ENCODE measurements around the gene HECW1.
"Not testable (repeated sequence)": the region's sequence is repeated elsewhere in the genome, so short reads cannot be mapped to it uniquely, and the experiment has no call there.

The HECW1 gene

GRCh38 chr7:43590862-43591557 is 478.6 kb downstream of the HECW1 start:
- peak in 1 of 2 donors; percentile 39 for DNase-seq (ENCODE audit: low read depth in 1 of 2, low spot score in 1 of 2)

- DNase-seq (ENCODE audit: low read depth in 1 of 2, low spot score in 1 of 2) = no peak
Measured at GRCh38 chr7:43591558-43592180, 479.2 kb downstream of the HECW1 start.

GRCh38 chr7:43592326-43592725 is 479.9 kb downstream of the HECW1 start:
- DNase-seq (ENCODE audit: low read depth in 1 of 2, low spot score in 1 of 2) = no peak

GRCh38 chr7:43593010-43593409 is 480.6 kb downstream of the HECW1 start:
- DNase-seq (ENCODE audit: low read depth in 1 of 2, low spot score in 1 of 2) = no peak

- DNase-seq (ENCODE audit: low read depth in 1 of 2, low spot score in 1 of 2) = no peak
Measured at GRCh38 chr7:43594020-43594419, 481.6 kb downstream of the HECW1 start.

GRCh38 chr7:43596426-43596825 is 484.0 kb downstream of the HECW1 start:
- not testable (repeated sequence) for DNase-seq (ENCODE audit: low read depth in 1 of 2, low spot score in 1 of 2)

GRCh38 chr7:43600056-43600455 is 487.6 kb downstream of the HECW1 start:
- DNase-seq (ENCODE audit: low read depth in 1 of 2, low spot score in 1 of 2) = no peak

GRCh38 chr7:43602256-43602655 is 489.8 kb downstream of the HECW1 start:
- DNase-seq (ENCODE audit: low read depth in 1 of 2, low spot score in 1 of 2) = no peak

GRCh38 chr7:43604251-43604650 is 491.8 kb downstream of the HECW1 start:
- no peak for DNase-seq (ENCODE audit: low read depth in 1 of 2, low spot score in 1 of 2)

- DNase-seq (ENCODE audit: low read depth in 1 of 2, low spot score in 1 of 2) = no peak
Measured at GRCh38 chr7:43609097-43609496, 496.6 kb downstream of the HECW1 start.

GRCh38 chr7:43612128-43612527 is 499.7 kb downstream of the HECW1 start:
- no peak for DNase-seq (ENCODE audit: low read depth in 1 of 2, low spot score in 1 of 2)

- no peak for DNase-seq (ENCODE audit: low read depth in 1 of 2, low spot score in 1 of 2)
Measured at GRCh38 chr7:43612599-43613589, 500.4 kb downstream of the HECW1 start.

All from activated CD4-positive, alpha-beta T cell treated with anti-CD3 and anti-CD28 coated beads, Interleukin-2, amount 50 U/mL, for 24 hours (primary cell).